CD4-positive, CD25-positive, alpha-beta regulatory T cell (primary cell): ENCODE results near the gene CEP104. TPM values are rescaled to one million over a fixed set of nuclear protein-coding genes. Genes with fewer than 3 reads are reported as not detected.
"Not testable (repeated sequence)": the region's sequence is repeated elsewhere in the genome, so short reads cannot be mapped to it uniquely, and the experiment has no call there.

Experiments used
- ATAC-seq, 2 donors: fragments of 150-1000 bp; cut with Tn5 transposase; one replicate each; pipeline ENCODE4 v1.10.0; 2021; ENCODE audit warnings: low read depth in 2 of 2, moderate number of reproducible peaks in 2 of 2, moderate library complexity in 1 of 2
- DNase-seq, 3 donors: peaks; one replicate each; pipeline versions ENCODE4 v3.0.0 to v3.0.0-alpha.2; 2012 to 2022; ENCODE audit warnings: mixed read lengths in 1 of 3
- H3K27ac ChIP-seq: one replicate; pipeline ENCODE4 v1.7.0; 2013; ENCODE audit warnings: mild to moderate bottlenecking, low read length; ENCODE audit not compliant: insufficient read depth, poor library complexity, severe bottlenecking
- H3K27me3 ChIP-seq: one replicate; pipeline ENCODE4 v1.7.0; 2013; ENCODE audit warnings: low read length; ENCODE audit not compliant: control insufficient read depth, insufficient read depth
- H3K36me3 ChIP-seq: one replicate; pipeline ENCODE4 v1.7.0; 2013; ENCODE audit warnings: mild to moderate bottlenecking, low read length, moderate library complexity; ENCODE audit not compliant: control insufficient read depth, insufficient read depth
- H3K4me1 ChIP-seq: 2 replicates; pipeline ENCODE4 v1.7.0; 2013; ENCODE audit warnings: mild to moderate bottlenecking, low read length; ENCODE audit not compliant: insufficient read depth, control insufficient read depth, poor library complexity, severe bottlenecking
- H3K4me3 ChIP-seq: one replicate; pipeline ENCODE4 v1.7.0; 2013; ENCODE audit warnings: low read depth, mild to moderate bottlenecking, low read length, moderate library complexity
- H3K9me3 ChIP-seq, 2 experiments: 1 replicate in 1 of 2; 2 replicates in 1 of 2; pipeline ENCODE4 v1.7.0; 2013; ENCODE audit warnings: low read length in 2 of 2, mild to moderate bottlenecking in 1 of 2, moderate library complexity in 1 of 2; ENCODE audit not compliant: control insufficient read depth in 2 of 2
- H3K27ac Mint-ChIP-seq, 3 donors: one replicate each; pipeline ENCODE4 v1.8.0; 2020 to 2022; ENCODE audit warnings: mild to moderate bottlenecking in 3 of 3, mixed read lengths in 3 of 3, moderate library complexity in 2 of 3
- H3K27me3 Mint-ChIP-seq: one replicate; pipeline ENCODE4 v1.8.0; 2022; ENCODE audit warnings: mild to moderate bottlenecking, mixed read lengths
- H3K36me3 Mint-ChIP-seq: one replicate; pipeline ENCODE4 v1.8.0; 2020; ENCODE audit warnings: mixed read lengths
- H3K4me1 Mint-ChIP-seq, 4 donors: one replicate each; pipeline ENCODE4 v1.8.0; 2020 to 2022; ENCODE audit warnings: mixed read lengths in 4 of 4, mild to moderate bottlenecking in 1 of 4
- H3K4me3 Mint-ChIP-seq, 4 donors: one replicate each; pipeline ENCODE4 v1.8.0; 2020 to 2022; ENCODE audit warnings: mild to moderate bottlenecking in 4 of 4, mixed read lengths in 4 of 4, moderate library complexity in 3 of 4
- H3K9me3 Mint-ChIP-seq, 7 donors: one replicate each; pipeline ENCODE4 v1.8.0; 2020 to 2022; ENCODE audit warnings: mixed read lengths in 7 of 7, mild to moderate bottlenecking in 3 of 7, moderate library complexity in 2 of 7
- polyA plus RNA-seq, 4 donors: library from polyadenylated mRNA; unstranded; fragments of 300-500 nt; fragmentation: Illumina TruSeq; gene quantifications; one replicate each; pipeline ENCODE4 v1.2.3, GENCODE V29; 2021
- total RNA-seq: library from RNA; stranded (reverse); gene quantifications from one replicate; pipeline ENCODE4 v1.2.3, GENCODE V29; 2022

CEP104 gene
- total and polyA plus RNA-seq, 5 donors from 2014 or later = 13.5 to 42.3 (median 14.6) TPM

DNA sequence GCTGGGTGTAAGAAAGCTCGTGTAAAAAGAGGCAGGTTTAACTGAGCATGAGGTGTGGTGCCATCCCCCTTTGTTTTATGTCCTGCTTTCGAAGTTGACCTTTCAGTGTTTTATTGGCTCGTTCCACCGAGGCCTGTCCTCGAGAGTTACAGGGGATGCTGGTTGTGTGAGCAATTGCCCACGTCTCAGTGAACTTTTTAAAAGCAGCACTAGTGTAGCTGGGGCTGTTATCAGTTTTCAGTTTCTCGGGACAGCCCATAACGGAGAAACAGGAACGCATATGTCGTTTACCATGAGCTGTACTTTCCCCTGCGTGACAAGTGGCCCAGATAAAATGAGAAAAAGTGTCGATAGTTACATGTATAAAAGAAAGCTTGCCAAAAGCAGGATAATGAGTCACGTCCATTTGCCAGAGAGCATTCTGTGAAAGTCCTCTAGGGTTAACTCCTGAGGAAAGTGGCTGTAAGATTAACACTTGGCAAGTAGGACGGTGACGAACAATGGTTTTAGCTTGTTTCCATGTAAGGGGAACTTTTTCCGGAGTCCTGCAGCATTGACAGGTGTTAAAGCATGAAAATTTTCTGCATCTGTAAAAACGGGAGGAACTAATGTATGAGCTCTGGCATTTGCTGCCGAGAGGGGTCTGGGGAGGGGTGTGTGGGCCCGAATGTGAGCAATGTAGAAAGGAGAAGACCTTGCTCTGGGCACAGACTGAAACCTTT lies 52.9 kb downstream of the CEP104 start:
- Histone ChIP-seq H3K4me3 (no peak overlapping the region), H3K27ac (no peak overlapping the region)
- H3K4me3 Mint-ChIP-seq = no peak overlapping the region

DNA sequence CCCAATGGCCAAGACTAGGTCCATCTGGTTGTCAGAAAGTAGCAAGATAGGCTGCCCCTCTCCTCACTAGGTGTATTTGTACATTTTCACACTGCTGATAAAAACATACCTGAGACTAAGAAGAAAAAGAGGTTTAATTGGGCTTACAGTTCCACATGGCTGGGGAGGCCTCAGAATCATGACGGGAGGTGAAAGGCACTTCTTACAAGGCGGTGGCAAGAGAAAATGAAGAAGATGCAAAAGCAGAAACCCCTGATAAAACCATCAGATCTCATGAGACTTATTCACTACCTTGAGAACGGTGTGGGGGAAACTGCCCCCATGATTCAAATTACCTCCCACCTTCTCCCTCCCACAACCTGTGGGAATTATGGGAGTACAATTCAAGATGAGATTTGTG lies 56.2 kb downstream of the CEP104 start:
- DNase-seq, H3K27ac ChIP-seq, H3K36me3 ChIP-seq, H3K9me3 ChIP-seq, H3K36me3 Mint-ChIP-seq, H3K4me3 ChIP-seq, H3K9me3 Mint-ChIP-seq, ATAC-seq, H3K4me1 ChIP-seq, H3K27me3 ChIP-seq: not testable (repeated sequence)
- peaks cover 10 to 19% (median 16%) of the 10 kb centered on the region in 4 donors for H3K4me1 Mint-ChIP-seq
- H3K27ac Mint-ChIP-seq = peak overlapping the region in 1 of 3 donors; percentile 48
- peak overlapping the region in 1 of 4 donors; percentile 65 for H3K4me3 Mint-ChIP-seq
- peaks cover 30% of the 10 kb centered on the region for H3K27me3 Mint-ChIP-seq

More for the DNA sequence above, 52.9 kb downstream of the CEP104 start:
- peaks cover 0 to 2% (median 0%) of the 10 kb centered on the region in 7 donors for H3K9me3 Mint-ChIP-seq
- Histone ChIP-seq H3K4me1 (no peaks in the 10 kb centered on the region), H3K36me3 (no peaks in the 10 kb centered on the region), H3K27me3 (peaks cover 8% of the 10 kb centered on the region), H3K9me3 (no peaks in the 10 kb centered on the region)
- ATAC-seq (no peak), DNase-seq (no peak)
- peaks cover 30% of the 10 kb centered on the region for H3K27me3 Mint-ChIP-seq
- H3K36me3 Mint-ChIP-seq = peaks cover 3% of the 10 kb centered on the region
- peaks cover 3 to 8% (median 6%) of the 10 kb centered on the region in 4 donors for H3K4me1 Mint-ChIP-seq
- H3K27ac Mint-ChIP-seq = no peak overlapping the region

DNA sequence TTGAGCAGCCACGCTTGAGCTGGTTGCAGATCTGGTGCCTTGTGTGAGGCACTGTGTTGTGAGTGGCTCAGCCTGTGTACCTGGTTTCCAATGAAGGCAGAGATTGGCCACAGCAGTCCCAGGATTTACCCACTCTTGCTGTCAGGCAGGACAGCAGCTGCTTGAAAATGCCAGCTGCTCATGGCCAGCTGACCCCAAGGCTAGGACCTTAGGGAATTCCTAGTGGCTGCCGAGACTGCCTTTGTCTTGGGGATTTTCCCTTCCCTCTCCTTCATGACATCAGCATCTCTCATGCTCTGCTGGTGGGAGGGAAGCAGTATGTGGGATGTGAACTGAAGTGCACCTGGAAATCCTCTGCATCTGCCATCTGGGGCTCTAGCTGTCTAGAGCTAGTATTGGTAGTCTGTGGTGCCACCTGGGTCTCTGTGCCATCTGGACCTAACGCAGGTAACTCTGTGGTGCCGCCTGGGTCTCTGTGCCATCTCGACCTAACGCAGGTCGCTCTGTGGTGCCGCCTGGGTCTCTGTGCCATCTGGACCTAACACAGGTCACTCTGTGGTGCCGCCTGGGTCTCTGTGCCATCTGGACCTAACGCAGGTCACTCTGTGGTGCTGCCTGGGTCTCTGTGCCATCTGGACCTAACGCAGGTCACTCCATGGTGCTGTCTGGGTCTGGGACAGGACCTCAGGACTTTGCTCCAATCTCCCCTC lies 56.9 kb downstream of the CEP104 start:
- Mint-ChIP-seq H3K4me3 (peak overlapping the region in 1 of 4 donors; percentile 65), H3K27me3 (peaks cover 29% of the 10 kb centered on the region), H3K9me3 (peaks cover 0 to 3% (median 0%) of the 10 kb centered on the region in 7 donors), H3K36me3 (peaks cover 7% of the 10 kb centered on the region), H3K4me1 (peaks cover 14 to 24% (median 18%) of the 10 kb centered on the region in 4 donors), H3K27ac (no peak overlapping the region)
- peaks cover 8% of the 10 kb centered on the region for H3K27me3 ChIP-seq
- no peak for ATAC-seq
- no peak overlapping the region for H3K4me3 ChIP-seq
- no peak for DNase-seq
- peaks cover 15% of the 10 kb centered on the region for H3K4me1 ChIP-seq
- no peak overlapping the region for H3K27ac ChIP-seq
- no peaks in the 10 kb centered on the region for H3K36me3 ChIP-seq
- H3K9me3 ChIP-seq = no peaks in the 10 kb centered on the region

DNA sequence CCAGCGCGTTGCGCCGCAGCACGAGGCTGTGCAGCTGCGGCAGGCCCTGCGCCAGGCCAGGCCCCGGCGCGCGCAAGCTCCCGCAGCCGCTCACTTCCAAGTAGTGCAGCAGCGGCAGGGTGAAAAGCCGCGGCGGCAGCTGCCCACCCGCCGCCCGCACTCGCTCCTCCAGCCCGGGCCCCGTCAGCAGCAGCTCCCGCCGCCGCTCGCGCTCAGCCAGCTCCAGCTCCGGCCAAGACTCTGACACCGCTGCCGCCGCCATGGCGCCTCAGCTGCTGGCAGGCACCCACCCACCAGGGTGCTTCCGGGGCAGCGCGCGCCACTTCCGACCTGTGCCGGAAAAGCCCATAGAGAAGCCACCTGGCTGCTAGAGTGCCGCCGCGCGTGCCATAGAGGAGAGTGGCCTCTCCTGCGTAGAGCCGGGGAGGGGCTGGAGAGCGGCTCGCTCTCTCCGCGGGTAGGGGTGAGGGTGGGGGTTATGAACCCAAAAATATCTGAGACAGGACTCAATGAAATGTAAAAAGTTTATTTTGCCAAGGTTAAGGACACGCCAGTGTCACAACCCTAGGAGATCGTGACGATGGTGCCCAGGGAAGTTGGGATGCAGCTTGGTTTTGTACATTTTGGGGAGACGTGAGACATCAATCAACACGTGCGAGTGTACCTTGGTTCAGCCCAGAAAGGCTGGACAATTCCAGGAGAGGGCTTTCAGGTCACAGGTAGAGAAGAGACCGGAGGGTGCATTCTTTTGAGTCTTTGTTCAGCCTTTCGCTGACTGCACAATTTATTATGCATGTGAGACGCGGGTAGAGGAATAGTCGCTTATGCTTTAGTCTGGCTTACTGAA lies 60.6 kb downstream of the CEP104 start, which contains the start of gene LRRC47:
TSS of gene LRRC47 (minus strand) at position 284 of the 847 bp plus-strand sequence. CDS start at position 262, 22 bp downstream.
- Mint-ChIP-seq H3K4me3 (peak within 1 kb of the TSS; percentile 89 to 98 (median 95)), H3K9me3 (peaks cover 0 to 3% (median 0%) of the 10 kb centered on the region in 7 donors), H3K27me3 (peaks cover 9% of the 10 kb centered on the region), H3K4me1 (peaks cover 16 to 54% (median 33%) of the 10 kb centered on the region in 4 donors), H3K36me3 (peaks cover 10% of the 10 kb centered on the region), H3K27ac (peak within 1 kb of the TSS; percentile 92 to 97 (median 93))
- ATAC-seq (peak; percentile 100), DNase-seq (peak; percentile 92 to 95 (median 95))
- H3K27me3 ChIP-seq = no peaks in the 10 kb centered on the region
- peak within 1 kb of the TSS; percentile 92 for H3K4me3 ChIP-seq
- H3K4me1 ChIP-seq = peaks cover 30% of the 10 kb centered on the region
- H3K9me3 ChIP-seq = no peaks in the 10 kb centered on the region
- H3K27ac ChIP-seq = peak within 1 kb of the TSS; percentile 28
- H3K36me3 ChIP-seq = peaks cover 7% of the 10 kb centered on the region

DNA sequence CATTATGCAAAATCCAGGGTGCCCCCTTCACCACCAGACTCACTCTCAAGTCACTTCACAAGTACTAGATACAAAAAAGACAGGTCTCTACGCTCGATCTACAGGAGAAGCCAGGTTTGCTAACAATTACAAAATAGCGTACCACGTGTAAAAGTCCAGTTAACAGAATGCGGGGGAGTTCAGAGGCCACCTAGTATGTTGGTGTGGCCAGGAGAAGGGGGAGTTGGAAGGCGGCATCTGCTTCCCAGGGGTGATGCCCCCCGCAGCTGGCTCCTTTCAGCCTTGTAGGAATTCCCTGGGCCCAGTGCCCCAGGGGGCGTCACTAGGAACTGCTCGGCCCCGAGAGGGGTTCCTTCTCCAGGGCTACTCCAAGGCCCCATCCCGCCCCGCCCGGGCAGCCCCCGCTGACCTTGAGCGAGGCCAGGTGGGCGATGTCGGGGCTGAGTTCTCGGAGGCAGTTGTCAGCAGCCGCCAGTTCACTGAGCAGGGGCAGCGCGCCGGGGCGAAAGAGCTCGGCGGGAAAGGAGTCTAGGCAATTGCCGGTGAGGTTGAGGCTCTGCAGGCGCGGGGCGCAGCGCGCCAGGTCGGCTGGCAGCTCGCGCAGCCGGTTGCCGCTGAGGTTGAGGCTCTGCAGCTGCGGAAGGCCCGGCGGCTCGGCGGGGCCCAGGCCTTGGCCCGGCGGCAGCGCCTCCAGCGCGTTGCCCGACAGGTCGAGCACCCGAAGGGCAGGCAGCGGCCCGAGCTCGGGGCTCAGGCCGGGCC lies 61.4 kb downstream of the CEP104 start:
- H3K4me3 ChIP-seq = peak overlapping the region; percentile 69
- peaks cover 10% of the 10 kb centered on the region for H3K36me3 Mint-ChIP-seq
- H3K9me3 Mint-ChIP-seq = peaks cover 0 to 3% (median 0%) of the 10 kb centered on the region in 7 donors
- peaks cover 13 to 49% (median 29%) of the 10 kb centered on the region in 4 donors for H3K4me1 Mint-ChIP-seq
- peaks cover 7% of the 10 kb centered on the region for H3K36me3 ChIP-seq
- H3K27ac Mint-ChIP-seq = peak overlapping the region in 2 of 3 donors; percentile 4 to 93
- peaks cover 30% of the 10 kb centered on the region for H3K4me1 ChIP-seq
- peak in 1 of 3 donors; percentile 38 for DNase-seq
- peaks cover 1% of the 10 kb centered on the region for H3K27me3 Mint-ChIP-seq
- H3K9me3 ChIP-seq = no peaks in the 10 kb centered on the region
- no peak overlapping the region for H3K27ac ChIP-seq
- H3K27me3 ChIP-seq = no peaks in the 10 kb centered on the region
- H3K4me3 Mint-ChIP-seq = peak overlapping the region; percentile 85 to 89 (median 88)
- no peak for ATAC-seq

DNA sequence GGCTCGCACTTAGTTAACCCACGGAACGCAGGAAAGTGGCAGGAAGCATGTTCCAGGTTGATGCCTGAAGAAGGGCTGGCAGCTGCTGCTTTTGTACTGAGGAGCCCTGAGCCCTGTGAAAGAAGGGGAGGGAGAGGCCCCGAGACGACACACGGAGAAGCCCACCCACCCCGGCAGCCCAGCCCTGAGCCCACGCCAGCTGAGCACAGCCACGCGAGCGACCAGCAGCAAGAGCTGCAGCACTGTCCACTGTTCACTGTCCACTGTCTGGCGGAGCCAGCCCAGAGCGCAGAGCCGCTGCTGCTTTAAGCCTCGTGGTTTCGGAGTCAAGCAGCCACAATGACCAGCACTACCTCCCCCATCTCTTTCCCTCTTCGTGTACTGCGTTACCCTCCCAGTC lies 66.1 kb downstream of the CEP104 start:
- Mint-ChIP-seq H3K27ac (no peak overlapping the region), H3K4me1 (peaks cover 5 to 49% (median 23%) of the 10 kb centered on the region in 4 donors), H3K36me3 (peaks cover 3% of the 10 kb centered on the region), H3K27me3 (no peaks in the 10 kb centered on the region), H3K9me3 (no peaks in the 10 kb centered on the region), H3K4me3 (no peak overlapping the region)
- ATAC-seq (no peak), DNase-seq (no peak)
- H3K4me3 ChIP-seq = no peak overlapping the region
- no peaks in the 10 kb centered on the region for H3K9me3 ChIP-seq
- no peak overlapping the region for H3K27ac ChIP-seq
- no peaks in the 10 kb centered on the region for H3K27me3 ChIP-seq
- peaks cover 21% of the 10 kb centered on the region for H3K36me3 ChIP-seq
- peaks cover 30% of the 10 kb centered on the region for H3K4me1 ChIP-seq

DNA sequence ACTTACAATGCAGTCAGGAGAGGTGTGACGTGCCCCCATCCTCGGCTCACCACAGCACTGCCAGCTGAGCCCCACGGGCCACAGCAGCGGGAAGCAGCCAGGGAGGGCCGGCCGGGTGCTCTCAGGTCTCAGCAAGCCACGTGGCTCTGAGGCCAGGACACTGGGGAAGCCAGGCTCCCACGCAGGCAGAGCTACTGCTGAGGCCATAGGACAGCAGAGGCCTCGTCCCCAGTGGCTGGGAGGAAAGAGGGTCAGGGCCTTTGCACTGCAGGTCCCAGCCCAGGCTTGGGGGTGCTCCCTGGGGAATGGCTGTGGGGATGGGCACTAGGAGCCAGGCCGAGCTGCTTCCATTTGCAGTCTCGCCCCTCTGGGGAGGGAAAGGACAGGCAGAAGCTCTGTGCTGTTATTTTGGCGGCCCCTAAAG lies 66.5 kb downstream of the CEP104 start:
- Mint-ChIP-seq H3K9me3 (no peaks in the 10 kb centered on the region), H3K4me3 (no peak overlapping the region), H3K27me3 (no peaks in the 10 kb centered on the region), H3K4me1 (peaks cover 5 to 48% (median 22%) of the 10 kb centered on the region in 4 donors), H3K36me3 (peaks cover 3% of the 10 kb centered on the region), H3K27ac (no peak overlapping the region)
- no peaks in the 10 kb centered on the region for H3K9me3 ChIP-seq
- no peak for DNase-seq
- no peak overlapping the region for H3K4me3 ChIP-seq
- H3K27me3 ChIP-seq = no peaks in the 10 kb centered on the region
- no peak overlapping the region for H3K27ac ChIP-seq
- H3K36me3 ChIP-seq = peaks cover 21% of the 10 kb centered on the region
- peaks cover 25% of the 10 kb centered on the region for H3K4me1 ChIP-seq
- no peak for ATAC-seq
